ENCODE results near the gene MOSPD2. TPM values are rescaled to one million over a fixed set of nuclear protein-coding genes. Genes with fewer than 3 reads are reported as not detected.

MOSPD2 gene
- polyA plus RNA-seq, 1 donor (not counting 4 experiments of a cell fraction or from before 2014, with no cell fraction given) = 20.4 TPM

GRCh38 chrX:14926471-14926870 lies 53.2 kb downstream of the MOSPD2 start:
- Histone ChIP-seq H3K36me3 (ENCODE audit: control insufficient read depth in 2 of 2, extremely low read depth in 1 of 2, insufficient read depth in 2 of 2, low read length in 2 of 2) (no peaks in the 10 kb centered on the region), H3K9ac (ENCODE audit: control insufficient read depth, extremely low read depth, insufficient read depth, low read length) (no peak overlapping the region), H3K9me1 (ENCODE audit: control insufficient read depth, extremely low read depth, insufficient read depth, low read length) (no peaks in the 10 kb centered on the region), H3K4me3 (ENCODE audit: control insufficient read depth in 2 of 3, extremely low read depth in 1 of 3, insufficient read depth in 2 of 3, low read depth in 1 of 3, low read length in 3 of 3) (no peak overlapping the region), H3K27ac (ENCODE audit: control insufficient read depth, insufficient read depth, low read length) (no peak overlapping the region), H3K9me3 (ENCODE audit: control insufficient read depth, low read depth, low read length) (no peaks in the 10 kb centered on the region), H3K79me2 (ENCODE audit: control insufficient read depth, insufficient read depth, low read length) (no peaks in the 10 kb centered on the region), H3K4me1 (ENCODE audit: control insufficient read depth, extremely low read depth, insufficient read depth, low read length) (peaks cover 17% of the 10 kb centered on the region), H2AFZ (ENCODE audit: control insufficient read depth, low read length) (no peak overlapping the region), H3K4me2 (ENCODE audit: control insufficient read depth, extremely low read depth, insufficient read depth, low read depth, low read length) (no peak overlapping the region), H3K27me3 (ENCODE audit: control insufficient read depth, extremely low read depth, insufficient read depth, low read length) (no peaks in the 10 kb centered on the region), H4K20me1 (ENCODE audit: control insufficient read depth, extremely low read depth, insufficient read depth, low read length) (no peaks in the 10 kb centered on the region)
- no peak for TF ChIP-seq CTCF (optimal IDR thresholded peaks at IDR 0.05 in 1 of 3, IDR thresholded peaks at IDR 0.05 in 1 of 3, conservative IDR thresholded peaks at IDR 0.05 in 1 of 3; ENCODE audit: extremely low read depth in 1 of 3, insufficient read depth in 2 of 3, low read length in 3 of 3)
- TF ChIP-seq EZH2 (IDR thresholded peaks at IDR 0.05; ENCODE audit: low read length) = no peak
- DNase-seq (ENCODE audit: low read depth, low spot score) = no peak
- FAIRE-seq = no peak
- dilution Hi-C loops (cut with MboI; ENCODE audit: extremely low pct_ligation_motif_present, low sequenced_read_pairs) = no loop called here

GRCh38 chrX:14927401-14927800 lies 54.2 kb downstream of the MOSPD2 start:
- Histone ChIP-seq H3K27me3 (ENCODE audit: control insufficient read depth, extremely low read depth, insufficient read depth, low read length) (no peaks in the 10 kb centered on the region), H3K9me3 (ENCODE audit: control insufficient read depth, low read depth, low read length) (no peaks in the 10 kb centered on the region), H4K20me1 (ENCODE audit: control insufficient read depth, extremely low read depth, insufficient read depth, low read length) (no peaks in the 10 kb centered on the region), H3K9me1 (ENCODE audit: control insufficient read depth, extremely low read depth, insufficient read depth, low read length) (no peaks in the 10 kb centered on the region), H3K4me2 (ENCODE audit: control insufficient read depth, extremely low read depth, insufficient read depth, low read depth, low read length) (no peak overlapping the region), H3K79me2 (ENCODE audit: control insufficient read depth, insufficient read depth, low read length) (no peaks in the 10 kb centered on the region), H3K4me1 (ENCODE audit: control insufficient read depth, extremely low read depth, insufficient read depth, low read length) (peaks cover 15% of the 10 kb centered on the region), H3K4me3 (ENCODE audit: control insufficient read depth in 2 of 3, extremely low read depth in 1 of 3, insufficient read depth in 2 of 3, low read depth in 1 of 3, low read length in 3 of 3) (no peak overlapping the region), H3K9ac (ENCODE audit: control insufficient read depth, extremely low read depth, insufficient read depth, low read length) (no peak overlapping the region), H3K36me3 (ENCODE audit: control insufficient read depth in 2 of 2, extremely low read depth in 1 of 2, insufficient read depth in 2 of 2, low read length in 2 of 2) (no peaks in the 10 kb centered on the region), H2AFZ (ENCODE audit: control insufficient read depth, low read length) (no peak overlapping the region), H3K27ac (ENCODE audit: control insufficient read depth, insufficient read depth, low read length) (no peak overlapping the region)
- TF ChIP-seq EZH2 (IDR thresholded peaks at IDR 0.05; ENCODE audit: low read length) (no peak), CTCF (optimal IDR thresholded peaks at IDR 0.05 in 1 of 3, IDR thresholded peaks at IDR 0.05 in 1 of 3, conservative IDR thresholded peaks at IDR 0.05 in 1 of 3; ENCODE audit: extremely low read depth in 1 of 3, insufficient read depth in 2 of 3, low read length in 3 of 3) (no peak)
- dilution Hi-C loops (cut with MboI; ENCODE audit: extremely low pct_ligation_motif_present, low sequenced_read_pairs) = no loop called here
- DNase-seq (ENCODE audit: low read depth, low spot score) (no peak), FAIRE-seq (no peak)
